Parathyroid adenoma (tissue), 2 donors: ENCODE results near the gene NISCH.
A peak's percentile ranks its signal among the peaks of the same experiment; 100 is the strongest.

ENCODE experiments used
- H2AFZ ChIP-seq: fragments of 300-600 bp; sonication (generic); one replicate; pipeline ENCODE4 v1.7.0; 2017; ENCODE audit warnings: antibody characterized with exemption, mild to moderate bottlenecking
- H3K27ac ChIP-seq: fragments of 300-600 bp; sonication (generic); one replicate; pipeline ENCODE4 v1.7.0; 2017
- H3K27me3 ChIP-seq: fragments of 300-600 bp; sonication (generic); one replicate; pipeline ENCODE4 v1.7.0; 2017; ENCODE audit warnings: low read length; ENCODE audit not compliant: control insufficient read depth, insufficient read depth
- H3K36me3 ChIP-seq: fragments of 300-600 bp; sonication (generic); one replicate; pipeline ENCODE4 v1.7.0; 2017; ENCODE audit warnings: low read length; ENCODE audit not compliant: control insufficient read depth, insufficient read depth
- H3K4me1 ChIP-seq: fragments of 300-600 bp; sonication (generic); one replicate; pipeline ENCODE4 v1.7.0; 2017; ENCODE audit warnings: control low read depth
- H3K4me2 ChIP-seq: fragments of 300-600 bp; sonication (generic); one replicate; pipeline ENCODE4 v1.7.0; 2017; ENCODE audit warnings: low read length
- H3K4me3 ChIP-seq: fragments of 300-600 bp; sonication (generic); one replicate; pipeline ENCODE4 v1.7.0; 2017; ENCODE audit warnings: low read depth, low read length
- H3K79me2 ChIP-seq: fragments of 300-600 bp; sonication (generic); one replicate; pipeline ENCODE4 v1.7.0; 2017; ENCODE audit warnings: control low read depth
- H3K9ac ChIP-seq: fragments of 300-600 bp; sonication (generic); one replicate; pipeline ENCODE4 v1.7.0; 2017; ENCODE audit warnings: mild to moderate bottlenecking
- H3K9me3 ChIP-seq: fragments of 300-600 bp; sonication (generic); one replicate; pipeline ENCODE4 v1.7.0; 2017; ENCODE audit warnings: low read length; ENCODE audit not compliant: control insufficient read depth
- CTCF ChIP-seq: fragments of 300-600 bp; sonication (generic); IDR thresholded peaks from one replicate; pipeline ENCODE4 v1.7.0; 2017; ENCODE audit warnings: antibody characterized with exemption, mild to moderate bottlenecking
- donor health status: primary hyperparathyroidism.

The NISCH gene

GRCh38 chr3:52454250-52454937 is 1.0 kb upstream of the NISCH start:
- Histone ChIP-seq H3K79me2 (peaks cover 3% of the 10 kb centered on the region), H3K27me3 (no peaks in the 10 kb centered on the region), H2AFZ (peak overlapping the region; percentile 80), H3K36me3 (no peaks in the 10 kb centered on the region), H3K27ac (peak overlapping the region; percentile 81), H3K4me1 (peaks cover 25% of the 10 kb centered on the region), H3K4me2 (peak overlapping the region; percentile 99), H3K4me3 (peak overlapping the region; percentile 68), H3K9me3 (no peaks in the 10 kb centered on the region), H3K9ac (no peak overlapping the region)
- no peak for TF ChIP-seq CTCF

GRCh38 chr3:52454938-52455282 is 494 bp upstream of the NISCH start:
- peak overlapping the region; percentile 99 for H3K4me2 ChIP-seq
- peak overlapping the region; percentile 10 for H3K9ac ChIP-seq
- peak overlapping the region; percentile 81 for H3K27ac ChIP-seq
- no peaks in the 10 kb centered on the region for H3K9me3 ChIP-seq
- H3K79me2 ChIP-seq: peaks cover 3% of the 10 kb centered on the region
- no peaks in the 10 kb centered on the region for H3K36me3 ChIP-seq
- peak overlapping the region; percentile 68 for H3K4me3 ChIP-seq
- peaks cover 21% of the 10 kb centered on the region for H3K4me1 ChIP-seq
- H3K27me3 ChIP-seq: no peaks in the 10 kb centered on the region
- H2AFZ ChIP-seq: peak overlapping the region; percentile 80
- no peak for TF ChIP-seq CTCF

GRCh38 chr3:52456169-52456799 is 880 bp downstream of the NISCH start:
- Histone ChIP-seq H3K4me1 (peaks cover 11% of the 10 kb centered on the region), H3K4me2 (peak overlapping the region; percentile 94), H2AFZ (peak overlapping the region; percentile 95), H3K9ac (peak overlapping the region; percentile 97), H3K4me3 (peak overlapping the region; percentile 68), H3K79me2 (peaks cover 3% of the 10 kb centered on the region), H3K27me3 (no peaks in the 10 kb centered on the region), H3K36me3 (no peaks in the 10 kb centered on the region), H3K9me3 (no peaks in the 10 kb centered on the region), H3K27ac (peak overlapping the region; percentile 81)
- no peak for TF ChIP-seq CTCF

- peaks cover 11% of the 10 kb centered on the region for H3K4me1 ChIP-seq
- no peaks in the 10 kb centered on the region for H3K9me3 ChIP-seq
- TF ChIP-seq CTCF: no peak
- H2AFZ ChIP-seq: peak overlapping the region; percentile 95
- H3K4me3 ChIP-seq: peak overlapping the region; percentile 68
- no peaks in the 10 kb centered on the region for H3K27me3 ChIP-seq
- H3K79me2 ChIP-seq: peaks cover 3% of the 10 kb centered on the region
- H3K4me2 ChIP-seq: peak overlapping the region; percentile 94
- no peaks in the 10 kb centered on the region for H3K36me3 ChIP-seq
- no peak overlapping the region for H3K9ac ChIP-seq
- peak overlapping the region; percentile 81 for H3K27ac ChIP-seq
Observed at GRCh38 chr3:52456800-52457183, 1.4 kb downstream of the NISCH start.
